Measurements from ENCODE around the gene POLRMT.
"Not testable (repeated sequence)": the region's sequence is repeated elsewhere in the genome, so short reads cannot be mapped to it uniquely, and the experiment has no call there.

Gene POLRMT

GRCh38 chr19:678791-679388, 45.6 kb upstream of the POLRMT start:
- TF ChIP-seq ZFX (IDR thresholded peaks at IDR 0.05; ENCODE audit: borderline replicate concordance) (no peak), CTCF (IDR thresholded peaks at IDR 0.05) (no peak)
- H3K27ac ChIP-seq: peak overlapping the region; percentile 84; the same call in 1 of the 2 replicates

- peak overlapping the region; percentile 84 for H3K27ac ChIP-seq
- TF ChIP-seq ZFX (IDR thresholded peaks at IDR 0.05; ENCODE audit: borderline replicate concordance): no peak
- no peak for TF ChIP-seq CTCF (IDR thresholded peaks at IDR 0.05)
Measured at GRCh38 chr19:677601-678436, 44.5 kb upstream of the POLRMT start.

GRCh38 chr19:677201-677600, 43.9 kb upstream of the POLRMT start:
- no peak for TF ChIP-seq ZFX (IDR thresholded peaks at IDR 0.05; ENCODE audit: borderline replicate concordance)
- peak overlapping the region; percentile 84 for H3K27ac ChIP-seq

- TF ChIP-seq CTCF (IDR thresholded peaks at IDR 0.05): no peak
- no peak for TF ChIP-seq ZFX (IDR thresholded peaks at IDR 0.05; ENCODE audit: borderline replicate concordance)
Measured at GRCh38 chr19:676339-677105, 43.2 kb upstream of the POLRMT start, which contains the start of gene FSTL3. FSTL3 (plus strand) TSS chr19:676392; CDS start chr19:676424, 32 bp downstream.

GRCh38 chr19:676007-676338, 42.6 kb upstream of the POLRMT start:
- no peak for TF ChIP-seq ZFX (IDR thresholded peaks at IDR 0.05; ENCODE audit: borderline replicate concordance)
- peak overlapping the region; percentile 84; the same call in 1 of the 2 replicates for H3K27ac ChIP-seq

More at GRCh38 chr19:676339-677105, 43.2 kb upstream of the POLRMT start, which contains the start of gene FSTL3:
- H3K27ac ChIP-seq: peak within 1 kb of the TSS; percentile 84

GRCh38 chr19:674282-675151, 41.2 kb upstream of the POLRMT start:
- H3K27ac ChIP-seq: no peak overlapping the region

GRCh38 chr19:670609-671075, 37.3 kb upstream of the POLRMT start:
- no peak for TF ChIP-seq ZFX (IDR thresholded peaks at IDR 0.05; ENCODE audit: borderline replicate concordance)
- no peak for TF ChIP-seq CTCF (IDR thresholded peaks at IDR 0.05)
- H3K27ac ChIP-seq: no peak overlapping the region

More at GRCh38 chr19:674282-675151, 41.2 kb upstream of the POLRMT start:
- no peak for TF ChIP-seq ZFX (IDR thresholded peaks at IDR 0.05; ENCODE audit: borderline replicate concordance)
- no peak for TF ChIP-seq CTCF (IDR thresholded peaks at IDR 0.05)

- not testable (repeated sequence) for H3K27ac ChIP-seq
Measured at GRCh38 chr19:668675-669434, 35.5 kb upstream of the POLRMT start.

GRCh38 chr19:666985-667573, 33.7 kb upstream of the POLRMT start:
- H3K27ac ChIP-seq: not testable (repeated sequence)
